Activated CD4-positive, alpha-beta T cell treated with anti-CD3 and anti-CD28 coated beads, Interleukin-2, amount 10 ng/mL, durations not matched to agents 7 days and 5 days (primary cell): ENCODE data around the gene MORN1. TPM values are rescaled to one million over a fixed set of nuclear protein-coding genes. Genes with fewer than 3 reads are reported as not detected.
A peak's percentile ranks its signal among the peaks of the same experiment; 100 is the strongest.
"Not testable (repeated sequence)": the region's sequence is repeated elsewhere in the genome, so short reads cannot be mapped to it uniquely, and the experiment has no call there.

Source experiments
- CTCF ChIA-PET: fragments of 350-600 bp; sonication (Branson Sonifier 250); formaldehyde crosslinking; loops from one replicate; lab custom pipeline; 2021; ENCODE audit warnings: antibody characterized with exemption; lab: Charles Lee
- POLR2A ChIA-PET: fragments of 350-600 bp; sonication (Branson Sonifier 250); formaldehyde crosslinking; loops from one replicate; lab custom pipeline; 2021; ENCODE audit warnings: antibody characterized with exemption; lab: Charles Lee
- DNase-seq: peaks from one replicate; pipeline ENCODE4 v3.0.0-alpha.2; 2020
- H3K27ac Mint-ChIP-seq: one replicate; pipeline ENCODE4 v1.8.0; 2021; ENCODE audit warnings: mild to moderate bottlenecking, moderate library complexity, mixed read lengths
- H3K27me3 Mint-ChIP-seq: one replicate; pipeline ENCODE4 v1.8.0; 2021; ENCODE audit warnings: mixed read lengths
- H3K36me3 Mint-ChIP-seq: one replicate; pipeline ENCODE4 v1.8.0; 2021; ENCODE audit warnings: low read depth, mixed read lengths
- H3K4me1 Mint-ChIP-seq: one replicate; pipeline ENCODE4 v1.8.0; 2021; ENCODE audit warnings: mixed read lengths
- H3K4me3 Mint-ChIP-seq: one replicate; pipeline ENCODE4 v1.8.0; 2021; ENCODE audit warnings: mild to moderate bottlenecking, moderate library complexity, mixed read lengths
- H3K9me3 Mint-ChIP-seq: one replicate; pipeline ENCODE4 v1.8.0; 2021; ENCODE audit warnings: mixed read lengths
- total RNA-seq, 2 experiments: library from RNA; stranded (reverse); gene quantifications; one replicate each; pipeline ENCODE4 v1.2.3, GENCODE V29; 2021

Gene MORN1
- total RNA-seq, 2 experiments from 2014 or later, result 6.7 to 8.1 TPM

GRCh38 chr1:2300004-2300771 lies 91.2 kb downstream of the MORN1 start:
- H3K27ac Mint-ChIP-seq, result peak overlapping the region; percentile 98

GRCh38 chr1:2299131-2299627 lies 92.2 kb downstream of the MORN1 start:
- Mint-ChIP-seq H3K36me3 (peaks cover 13% of the 10 kb centered on the region), H3K4me1 (peaks cover 79% of the 10 kb centered on the region), H3K27me3 (no peaks in the 10 kb centered on the region), H3K9me3 (no peaks in the 10 kb centered on the region), H3K27ac (peak overlapping the region; percentile 98), H3K4me3 (peak overlapping the region; percentile 38)
- POLR2A ChIA-PET, result no interaction called here
- CTCF ChIA-PET, result interaction anchor here (1.0 to 3.1 kb wide), 3 partner anchors 11 to 65 kb away, joined by 4 to 21 read pairs (median 7); no protein-coding TSS in a partner anchor
- DNase-seq, result no peak

More at GRCh38 chr1:2300004-2300771, 91.2 kb downstream of the MORN1 start:
- peak; percentile 81 for DNase-seq
- peaks cover 17% of the 10 kb centered on the region for H3K36me3 Mint-ChIP-seq
- ChIA-PET CTCF (interaction anchor here (0.8 to 3.1 kb wide), 7 partner anchors 9 to 105 kb away, joined by 3 to 21 read pairs (median 6); partner anchors contain the start of gene FAAP20), POLR2A (interaction anchor here (0.9 kb wide), 1 partner anchor 8 kb away, joined by 4 read pairs; no protein-coding TSS in a partner anchor)
- no peaks in the 10 kb centered on the region for H3K27me3 Mint-ChIP-seq
- no peaks in the 10 kb centered on the region for H3K9me3 Mint-ChIP-seq
- peaks cover 70% of the 10 kb centered on the region for H3K4me1 Mint-ChIP-seq
- peak overlapping the region; percentile 75 for H3K4me3 Mint-ChIP-seq

DNA sequence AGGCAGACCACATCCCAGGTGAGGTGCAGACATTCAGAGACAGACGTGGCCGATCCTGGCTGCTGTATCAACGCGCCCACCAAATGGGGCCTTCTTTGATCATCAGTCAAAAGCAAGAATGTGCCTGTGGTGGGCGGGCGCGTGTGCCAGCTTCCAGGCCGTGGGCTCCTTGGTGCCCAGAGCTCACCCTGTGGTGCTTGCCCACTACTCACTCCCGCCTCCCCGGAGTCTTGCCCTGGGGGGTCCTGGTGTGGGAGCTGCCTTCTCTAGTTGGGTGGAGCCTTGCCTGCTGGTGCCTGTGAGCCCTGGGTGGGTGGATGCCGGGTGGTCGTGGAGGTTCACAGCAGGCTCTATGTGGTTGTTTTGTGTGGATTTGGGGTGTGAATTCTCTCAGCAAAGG lies 92.7 kb downstream of the MORN1 start:
- peaks cover 10% of the 10 kb centered on the region for H3K36me3 Mint-ChIP-seq
- POLR2A ChIA-PET, result no interaction called here

DNA sequence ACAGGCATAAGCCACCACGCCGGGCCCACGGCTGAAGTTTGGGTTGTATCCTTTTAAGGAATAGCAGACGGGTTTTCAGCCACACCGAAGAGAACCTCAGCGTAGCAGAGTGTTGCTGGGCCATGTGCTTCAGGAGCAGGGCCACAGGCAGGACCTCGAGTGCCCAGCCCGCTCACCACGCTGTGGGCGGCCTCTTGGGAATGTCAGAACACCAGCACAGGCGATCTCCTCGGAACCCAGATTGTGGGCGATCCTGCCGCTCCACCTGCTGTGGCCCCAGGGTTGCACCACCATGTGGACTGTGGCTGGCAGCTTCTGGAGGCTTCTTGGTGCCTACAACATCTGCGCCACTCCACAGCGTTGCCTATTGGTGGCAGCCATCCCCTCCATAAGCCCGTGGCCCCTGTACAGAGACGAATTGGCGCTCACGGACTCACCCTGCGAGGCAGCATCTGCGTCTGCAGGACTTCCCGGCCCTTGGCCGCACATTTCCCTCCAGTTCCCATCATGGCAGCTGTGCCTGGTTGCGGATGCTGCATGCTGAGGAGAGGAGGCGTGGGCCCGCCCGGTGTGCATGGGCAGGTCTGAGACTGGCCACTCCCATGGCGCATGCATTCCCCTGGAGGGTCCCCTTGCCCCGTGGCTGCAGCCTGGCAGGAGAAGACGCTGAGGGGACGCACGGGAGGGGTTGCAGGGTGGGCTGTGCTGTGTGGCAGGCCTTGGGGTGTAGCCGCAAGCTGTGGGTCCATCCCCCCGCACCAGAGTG lies 93.9 kb downstream of the MORN1 start:
- DNase-seq, result no peak
- Mint-ChIP-seq H3K4me1 (peaks cover 88% of the 10 kb centered on the region), H3K36me3 (peaks cover 7% of the 10 kb centered on the region), H3K9me3 (no peaks in the 10 kb centered on the region), H3K27ac (peak overlapping the region; percentile 98), H3K27me3 (no peaks in the 10 kb centered on the region), H3K4me3 (no peak overlapping the region)
- ChIA-PET CTCF (interaction anchor here (0.6 to 1.1 kb wide), 2 partner anchors 9 to 103 kb away, joined by 3 read pairs; partner anchors contain the start of gene FAAP20), POLR2A (no interaction called here)

More for the DNA sequence above, 92.7 kb downstream of the MORN1 start:
- Mint-ChIP-seq H3K4me3 (peak overlapping the region; percentile 10), H3K27me3 (no peaks in the 10 kb centered on the region), H3K27ac (peak overlapping the region; percentile 98), H3K4me1 (peaks cover 84% of the 10 kb centered on the region), H3K9me3 (no peaks in the 10 kb centered on the region)
- CTCF ChIA-PET, result interaction anchor here (1.0 to 3.1 kb wide), 2 partner anchors 10 to 17 kb away, joined by 4 to 21 read pairs; no protein-coding TSS in a partner anchor
- DNase-seq, result no peak

DNA sequence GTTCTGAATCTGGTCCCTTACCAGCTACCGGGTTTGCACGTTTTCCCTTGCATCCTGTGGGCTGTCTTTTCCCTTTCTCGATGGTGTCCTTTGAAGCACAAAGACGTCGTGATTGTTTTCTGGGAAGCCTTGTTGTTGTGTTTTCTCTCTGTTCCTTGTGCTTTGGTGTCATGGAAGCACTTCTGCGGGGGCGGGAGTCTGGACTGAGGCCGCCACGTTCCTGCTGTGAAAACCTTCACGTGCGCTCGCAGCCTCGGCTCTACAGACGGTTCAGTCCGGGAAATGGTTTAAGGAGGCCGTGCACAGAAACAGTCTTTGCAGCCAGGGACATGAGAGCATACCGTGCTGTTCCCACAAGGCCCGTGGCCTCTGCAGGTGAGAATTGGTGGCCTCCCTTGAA lies 94.7 kb downstream of the MORN1 start:
- ChIA-PET CTCF (interaction anchor here (0.6 kb wide), 1 partner anchor 289 kb away, joined by 4 read pairs; no protein-coding TSS in a partner anchor), POLR2A (no interaction called here)
- H3K9me3 Mint-ChIP-seq, result no peaks in the 10 kb centered on the region
- no peak overlapping the region for H3K27ac Mint-ChIP-seq
- H3K27me3 Mint-ChIP-seq, result no peaks in the 10 kb centered on the region
- DNase-seq, result no peak
- H3K4me1 Mint-ChIP-seq, result peaks cover 90% of the 10 kb centered on the region
- no peak overlapping the region for H3K4me3 Mint-ChIP-seq
- H3K36me3 Mint-ChIP-seq, result peaks cover 7% of the 10 kb centered on the region

- H3K36me3 Mint-ChIP-seq, H3K4me3 Mint-ChIP-seq, POLR2A ChIA-PET, H3K27me3 Mint-ChIP-seq, H3K9me3 Mint-ChIP-seq, H3K27ac Mint-ChIP-seq: not testable (repeated sequence)
- CTCF ChIA-PET, result interaction anchor here (0.6 kb wide), 1 partner anchor 290 kb away, joined by 4 read pairs; no protein-coding TSS in a partner anchor
- peak; percentile 37 for DNase-seq
- H3K4me1 Mint-ChIP-seq, result peaks cover 89% of the 10 kb centered on the region
Observed at GRCh38 chr1:2296211-2296610, 95.1 kb downstream of the MORN1 start.

DNA sequence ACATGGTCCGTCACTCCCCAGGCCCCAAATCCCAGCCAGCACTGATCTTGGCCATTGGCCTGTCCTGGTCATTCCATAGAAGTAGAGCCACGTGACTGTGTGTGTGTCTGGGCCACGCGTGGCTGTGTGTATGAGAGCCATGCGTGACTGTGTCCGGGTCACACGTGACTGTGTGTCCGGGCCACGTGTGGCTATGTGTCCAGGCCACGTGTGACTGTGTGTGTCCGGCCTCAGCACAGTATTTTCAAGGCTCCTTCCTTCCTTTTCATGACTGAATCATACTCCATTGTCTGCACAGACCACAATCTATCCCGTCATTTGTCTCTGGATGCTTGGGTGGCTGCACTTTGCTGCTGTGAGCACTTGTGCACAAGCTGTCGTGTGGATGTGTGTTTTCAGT lies 95.8 kb downstream of the MORN1 start:
- Mint-ChIP-seq H3K4me1 (peaks cover 91% of the 10 kb centered on the region), H3K9me3 (no peaks in the 10 kb centered on the region), H3K36me3 (peaks cover 7% of the 10 kb centered on the region), H3K4me3 (no peak overlapping the region), H3K27ac (peak overlapping the region; percentile 77), H3K27me3 (no peaks in the 10 kb centered on the region)
- CTCF ChIA-PET, result no interaction called here
- POLR2A ChIA-PET, result no interaction called here
- no peak for DNase-seq

DNA sequence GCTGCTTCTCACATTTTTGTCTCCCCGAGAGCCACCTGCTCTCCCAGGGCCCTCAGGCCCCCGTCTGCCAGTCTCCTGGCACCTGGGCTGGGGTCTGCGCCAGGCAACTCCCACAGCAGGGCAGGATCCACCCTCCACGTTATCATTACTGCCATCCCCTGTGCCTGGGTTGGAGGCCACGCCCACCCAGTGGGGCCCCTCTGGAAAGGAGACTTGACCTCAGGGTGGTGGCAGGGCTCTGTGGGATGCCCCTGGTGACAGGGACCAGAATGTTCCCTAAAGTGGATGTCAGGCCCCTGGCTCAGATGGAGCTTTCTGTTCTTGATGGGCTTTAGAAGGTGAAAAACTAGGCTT lies 96.7 kb downstream of the MORN1 start:
- Mint-ChIP-seq H3K4me1 (peaks cover 92% of the 10 kb centered on the region), H3K36me3 (peaks cover 7% of the 10 kb centered on the region), H3K4me3 (no peak overlapping the region), H3K27ac (no peak overlapping the region), H3K27me3 (no peaks in the 10 kb centered on the region), H3K9me3 (no peaks in the 10 kb centered on the region)
- ChIA-PET POLR2A (no interaction called here), CTCF (no interaction called here)
- DNase-seq, result no peak

- ChIA-PET CTCF (interaction anchor here (0.6 kb wide), 1 partner anchor 252 kb away, joined by 3 read pairs; no protein-coding TSS in a partner anchor), POLR2A (no interaction called here)
- Mint-ChIP-seq H3K9me3 (no peaks in the 10 kb centered on the region), H3K4me3 (no peak overlapping the region), H3K27me3 (no peaks in the 10 kb centered on the region), H3K4me1 (peaks cover 91% of the 10 kb centered on the region), H3K27ac (peak overlapping the region; percentile 46), H3K36me3 (peaks cover 7% of the 10 kb centered on the region)
- DNase-seq, result no peak
Observed at GRCh38 chr1:2294033-2294724, 97.2 kb downstream of the MORN1 start.

DNA sequence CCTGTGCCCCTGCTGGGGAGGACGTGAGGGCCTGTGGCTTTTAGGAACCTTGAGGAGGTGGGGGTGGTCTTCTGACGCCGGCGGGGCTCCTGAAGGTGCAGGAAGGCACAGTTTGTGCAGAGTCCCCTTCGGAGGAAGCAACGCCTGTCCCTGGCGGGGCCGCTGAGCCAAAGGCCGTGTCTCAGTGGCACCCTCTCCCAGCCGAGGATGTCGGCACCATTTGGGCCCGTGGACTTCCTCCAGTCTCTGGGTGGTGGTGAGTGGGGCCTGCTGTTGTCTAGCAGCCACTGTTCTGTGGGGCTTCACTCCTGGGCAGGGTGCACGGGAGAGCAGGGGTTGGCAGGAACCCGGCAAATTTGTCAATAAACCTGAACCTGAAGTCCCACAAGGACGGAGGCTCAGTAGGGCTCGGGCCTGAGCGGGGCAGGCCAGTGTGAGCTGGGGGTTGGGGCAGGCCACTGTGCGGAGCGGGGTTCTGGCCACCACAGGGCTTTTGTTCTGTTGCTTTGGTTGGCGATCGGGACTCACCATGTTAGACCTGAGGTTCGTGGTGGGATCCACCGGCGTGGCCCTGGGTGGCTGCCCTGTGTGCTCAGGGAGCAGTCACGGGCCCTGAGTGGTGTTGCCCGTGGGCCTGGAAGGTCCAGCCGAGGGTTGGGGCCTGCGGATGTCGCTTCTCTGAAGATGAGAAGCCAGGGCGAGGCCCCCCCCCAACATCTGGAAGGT lies 98.5 kb downstream of the MORN1 start:
- ChIA-PET CTCF (interaction anchor here (1.3 kb wide), 1 partner anchor 11 kb away, joined by 5 read pairs; no protein-coding TSS in a partner anchor), POLR2A (no interaction called here)
- peaks cover 93% of the 10 kb centered on the region for H3K4me1 Mint-ChIP-seq
- H3K27me3 Mint-ChIP-seq, result no peaks in the 10 kb centered on the region
- H3K36me3 Mint-ChIP-seq, result peaks cover 12% of the 10 kb centered on the region
- H3K27ac Mint-ChIP-seq, result no peak overlapping the region
- DNase-seq, result no peak
- H3K4me3 Mint-ChIP-seq, result no peak overlapping the region
- H3K9me3 Mint-ChIP-seq, result no peaks in the 10 kb centered on the region

- DNase-seq, result no peak
- peak overlapping the region; percentile 96 for H3K27ac Mint-ChIP-seq
- POLR2A ChIA-PET, result interaction anchor here (1.0 kb wide), 1 partner anchor 9 kb away, joined by 4 read pairs; no protein-coding TSS in a partner anchor
Observed at GRCh38 chr1:2291577-2291976, 99.8 kb downstream of the MORN1 start.

More at GRCh38 chr1:2291577-2291976, 99.8 kb downstream of the MORN1 start:
- Mint-ChIP-seq H3K4me1 (peaks cover 88% of the 10 kb centered on the region), H3K9me3 (no peaks in the 10 kb centered on the region), H3K36me3 (peaks cover 14% of the 10 kb centered on the region), H3K4me3 (peak overlapping the region; percentile 36), H3K27me3 (no peaks in the 10 kb centered on the region)
- CTCF ChIA-PET, result interaction anchor here (1.3 to 2.2 kb wide), 3 partner anchors 9 to 117 kb away, joined by 3 to 6 read pairs (median 5); no protein-coding TSS in a partner anchor
